Large intestine (tissue), 3 donors: ENCODE data around the gene FGF21. TPM values are rescaled to one million over a fixed set of nuclear protein-coding genes. Genes with fewer than 3 reads are reported as not detected.
"Not testable (repeated sequence)": the region's sequence is repeated elsewhere in the genome, so short reads cannot be mapped to it uniquely, and the experiment has no call there.

ENCODE experiments used
- DNase-seq, 2 donors: peaks; one replicate each; pipeline versions ENCODE4 v3.0.0 to v3.0.0-alpha.2; 2013
- H3K27ac ChIP-seq: one replicate; pipeline ENCODE4 v1.5.1; 2013; ENCODE audit warnings: low read length
- H3K27me3 ChIP-seq: 2 replicates; pipeline ENCODE4 v1.6.1; 2013; ENCODE audit warnings: low read length; ENCODE audit not compliant: control insufficient read depth, insufficient read depth
- H3K36me3 ChIP-seq: 2 replicates; pipeline ENCODE4 v1.6.1; 2013; ENCODE audit warnings: low read length; ENCODE audit not compliant: control insufficient read depth, insufficient read depth
- H3K4me1 ChIP-seq: one replicate; pipeline ENCODE4 v1.6.1; 2013; ENCODE audit warnings: low read length; ENCODE audit not compliant: control insufficient read depth, insufficient read depth
- H3K4me3 ChIP-seq: one replicate; pipeline ENCODE4 v1.5.1; 2013; ENCODE audit warnings: low read length
- H3K9me3 ChIP-seq: one replicate; pipeline ENCODE4 v1.6.1; 2013; ENCODE audit warnings: mild to moderate bottlenecking, low read depth, low read length, moderate library complexity; ENCODE audit not compliant: control insufficient read depth
- whole genome bisulfite sequencing: methylation state at CpG from one replicate; pipeline ENCODE4 v1.1.5; 2013; ENCODE audit warnings: low lambda C conversion rate; ENCODE audit not compliant: insufficient coverage; 5-methylcytosine and 5-hydroxymethylcytosine counted together
- polyA plus RNA-seq: library from polyadenylated mRNA; unstranded; fragments of 120-200 nt; gene quantifications from one replicate; pipeline ENCODE4 v1.2.1, GENCODE V29; 2013

Gene FGF21
- polyA plus RNA-seq, 1 donor: not detected

GRCh38 chr19:48772503-48772953 lies 17.2 kb downstream of the FGF21 start:
- no peaks in the 10 kb centered on the region for H3K27me3 ChIP-seq
- no peak overlapping the region for H3K4me3 ChIP-seq
- H3K27ac ChIP-seq: no peak overlapping the region
- no CpG with 5 or more reads among the region's 13 CpGs for WGBS
- DNase-seq: no peak
- peaks cover 3% of the 10 kb centered on the region for H3K4me1 ChIP-seq
- H3K9me3 ChIP-seq: no peaks in the 10 kb centered on the region
- no peaks in the 10 kb centered on the region for H3K36me3 ChIP-seq

- H3K27ac ChIP-seq: no peak overlapping the region
- DNase-seq: no peak
- WGBS: no CpG with 5 or more reads among the region's 5 CpGs
Measured at GRCh38 chr19:48777139-48777538, 21.8 kb downstream of the FGF21 start.

GRCh38 chr19:48777720-48778119 lies 22.4 kb downstream of the FGF21 start:
- no peak overlapping the region for H3K27ac ChIP-seq
- no peak overlapping the region for H3K4me3 ChIP-seq
- no peaks in the 10 kb centered on the region for H3K27me3 ChIP-seq
- H3K36me3 ChIP-seq: no peaks in the 10 kb centered on the region
- no peaks in the 10 kb centered on the region for H3K9me3 ChIP-seq
- WGBS: no CpG with 5 or more reads among the region's 12 CpGs
- H3K4me1 ChIP-seq: peaks cover 16% of the 10 kb centered on the region
- no peak for DNase-seq

More at GRCh38 chr19:48777139-48777538, 21.8 kb downstream of the FGF21 start:
- Histone ChIP-seq H3K4me3 (no peak overlapping the region), H3K27me3 (no peaks in the 10 kb centered on the region), H3K9me3 (no peaks in the 10 kb centered on the region), H3K4me1 (peaks cover 16% of the 10 kb centered on the region), H3K36me3 (no peaks in the 10 kb centered on the region)

GRCh38 chr19:48779636-48780035 lies 24.3 kb downstream of the FGF21 start:
- no peaks in the 10 kb centered on the region for H3K9me3 ChIP-seq
- WGBS: no CpG with 5 or more reads among the region's 1 CpG
- no peak overlapping the region for H3K27ac ChIP-seq
- no peak for DNase-seq
- no peak overlapping the region for H3K4me3 ChIP-seq
- no peaks in the 10 kb centered on the region for H3K36me3 ChIP-seq
- no peaks in the 10 kb centered on the region for H3K27me3 ChIP-seq
- peaks cover 16% of the 10 kb centered on the region for H3K4me1 ChIP-seq

GRCh38 chr19:48780631-48781391 lies 25.5 kb downstream of the FGF21 start:
- DNase-seq: peak; percentile 29 to 60
- WGBS: 70% methylated on average over 2 of the region's 14 CpGs
- Histone ChIP-seq H3K9me3 (no peaks in the 10 kb centered on the region), H3K4me3 (no peak overlapping the region), H3K27ac (peak overlapping the region; percentile 26), H3K36me3 (no peaks in the 10 kb centered on the region), H3K27me3 (no peaks in the 10 kb centered on the region), H3K4me1 (peaks cover 16% of the 10 kb centered on the region)

GRCh38 chr19:48784527-48784926 lies 29.2 kb downstream of the FGF21 start:
- no CpG with 5 or more reads among the region's 5 CpGs for WGBS
- no peak for DNase-seq
- Histone ChIP-seq H3K27ac (no peak overlapping the region), H3K36me3 (no peaks in the 10 kb centered on the region), H3K4me1 (peaks cover 13% of the 10 kb centered on the region), H3K27me3 (no peaks in the 10 kb centered on the region), H3K9me3 (no peaks in the 10 kb centered on the region), H3K4me3 (no peak overlapping the region)

GRCh38 chr19:48786422-48786821 lies 31.1 kb downstream of the FGF21 start:
- H3K27me3 ChIP-seq, H3K36me3 ChIP-seq, H3K27ac ChIP-seq, H3K4me1 ChIP-seq, H3K9me3 ChIP-seq, DNase-seq, H3K4me3 ChIP-seq: not testable (repeated sequence)
- WGBS: no CpG with 5 or more reads among the region's 7 CpGs

GRCh38 chr19:48787331-48787730 lies 32.0 kb downstream of the FGF21 start:
- not testable (repeated sequence) for H3K9me3 ChIP-seq, DNase-seq, H3K4me3 ChIP-seq, H3K36me3 ChIP-seq, H3K4me1 ChIP-seq, H3K27ac ChIP-seq, H3K27me3 ChIP-seq
- WGBS: no CpG with 5 or more reads among the region's 9 CpGs

- no peak for DNase-seq
- no peaks in the 10 kb centered on the region for H3K9me3 ChIP-seq
Measured at GRCh38 chr19:48793271-48793670, 37.9 kb downstream of the FGF21 start.

GRCh38 chr19:48794291-48794690 lies 39.0 kb downstream of the FGF21 start:
- H3K27ac ChIP-seq: no peak overlapping the region
- H3K4me1 ChIP-seq: peaks cover 11% of the 10 kb centered on the region
- no CpG with 5 or more reads among the region's 6 CpGs for WGBS
- H3K4me3 ChIP-seq: no peak overlapping the region
- no peaks in the 10 kb centered on the region for H3K9me3 ChIP-seq
- H3K36me3 ChIP-seq: peaks cover 14% of the 10 kb centered on the region
- no peak for DNase-seq
- H3K27me3 ChIP-seq: no peaks in the 10 kb centered on the region

More at GRCh38 chr19:48793271-48793670, 37.9 kb downstream of the FGF21 start:
- H3K27ac ChIP-seq: no peak overlapping the region
- WGBS: no CpG with 5 or more reads among the region's 8 CpGs
- peaks cover 11% of the 10 kb centered on the region for H3K4me1 ChIP-seq
- H3K36me3 ChIP-seq: peaks cover 10% of the 10 kb centered on the region
- H3K27me3 ChIP-seq: no peaks in the 10 kb centered on the region
- no peak overlapping the region for H3K4me3 ChIP-seq
